D721Med (cell line): ENCODE measurements around the gene GARIN5B.

Experiments
- DNase-seq: peaks from one replicate; pipeline ENCODE4 v3.0.0; 2011; ENCODE audit warnings: low spot score; ENCODE audit not compliant: insufficient read length
- FAIRE-seq: peaks from 2 replicates; lab custom pipeline; 2011; peaks lifted over from hg19 to GRCh38; lab: Jason Lieb, UNC
- TF ChIP-seq, protein P1 (sequence below): IDR thresholded peaks from 2 replicates; pipeline ENCODE4 v1.5.1; 2012; ENCODE audit warnings: mild to moderate bottlenecking, control low read depth; ENCODE audit not compliant: insufficient read depth; ENCODE audit errors: missing control alignments

The GARIN5B gene

GRCh38 chr19:55373306-55373992 is 10.4 kb upstream of the GARIN5B start:
- TF ChIP-seq, protein P1, sequence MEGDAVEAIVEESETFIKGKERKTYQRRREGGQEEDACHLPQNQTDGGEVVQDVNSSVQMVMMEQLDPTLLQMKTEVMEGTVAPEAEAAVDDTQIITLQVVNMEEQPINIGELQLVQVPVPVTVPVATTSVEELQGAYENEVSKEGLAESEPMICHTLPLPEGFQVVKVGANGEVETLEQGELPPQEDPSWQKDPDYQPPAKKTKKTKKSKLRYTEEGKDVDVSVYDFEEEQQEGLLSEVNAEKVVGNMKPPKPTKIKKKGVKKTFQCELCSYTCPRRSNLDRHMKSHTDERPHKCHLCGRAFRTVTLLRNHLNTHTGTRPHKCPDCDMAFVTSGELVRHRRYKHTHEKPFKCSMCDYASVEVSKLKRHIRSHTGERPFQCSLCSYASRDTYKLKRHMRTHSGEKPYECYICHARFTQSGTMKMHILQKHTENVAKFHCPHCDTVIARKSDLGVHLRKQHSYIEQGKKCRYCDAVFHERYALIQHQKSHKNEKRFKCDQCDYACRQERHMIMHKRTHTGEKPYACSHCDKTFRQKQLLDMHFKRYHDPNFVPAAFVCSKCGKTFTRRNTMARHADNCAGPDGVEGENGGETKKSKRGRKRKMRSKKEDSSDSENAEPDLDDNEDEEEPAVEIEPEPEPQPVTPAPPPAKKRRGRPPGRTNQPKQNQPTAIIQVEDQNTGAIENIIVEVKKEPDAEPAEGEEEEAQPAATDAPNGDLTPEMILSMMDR = no peak
- FAIRE-seq (no peak), DNase-seq (no peak)

DNA sequence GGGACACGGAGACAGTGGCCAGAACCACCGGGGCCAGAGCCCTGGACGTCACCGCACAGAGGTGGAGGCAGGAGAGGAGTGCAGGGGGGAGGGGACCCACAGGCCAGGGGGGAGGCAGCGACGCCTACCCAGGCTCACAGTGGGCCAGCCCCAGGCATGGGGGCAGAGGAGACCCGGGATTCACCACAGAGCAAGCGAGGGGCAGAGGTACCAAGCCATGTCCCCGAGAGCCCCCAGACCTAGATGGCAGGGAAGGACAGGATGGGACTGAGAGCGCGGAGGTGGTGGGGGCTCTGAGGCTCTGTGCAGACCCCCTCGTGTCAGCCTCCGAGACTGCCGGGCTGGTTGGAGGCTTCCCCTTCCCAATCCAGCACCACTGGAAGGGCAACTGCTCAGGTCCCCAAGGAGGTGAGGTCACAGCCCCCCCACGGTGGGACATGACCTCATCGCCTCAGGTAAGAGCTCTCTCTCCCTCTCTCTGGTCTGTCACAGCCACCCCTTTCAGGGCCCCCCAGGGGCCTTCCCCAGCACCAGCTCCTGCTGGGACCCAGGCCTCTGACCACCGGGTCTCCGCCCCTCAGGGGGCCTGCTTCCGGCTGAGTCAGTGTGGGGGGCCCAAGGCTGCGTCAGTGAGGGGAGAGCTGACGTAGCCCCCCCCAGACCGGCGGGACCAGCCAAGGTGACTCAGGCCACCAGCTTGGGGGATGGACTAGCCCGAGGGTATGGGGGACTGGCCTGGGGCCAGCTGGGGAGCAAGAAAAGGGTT is 9.4 kb upstream of the GARIN5B start:
- FAIRE-seq (no peak), DNase-seq (no peak)
- TF ChIP-seq, protein P1 = no peak

DNA sequence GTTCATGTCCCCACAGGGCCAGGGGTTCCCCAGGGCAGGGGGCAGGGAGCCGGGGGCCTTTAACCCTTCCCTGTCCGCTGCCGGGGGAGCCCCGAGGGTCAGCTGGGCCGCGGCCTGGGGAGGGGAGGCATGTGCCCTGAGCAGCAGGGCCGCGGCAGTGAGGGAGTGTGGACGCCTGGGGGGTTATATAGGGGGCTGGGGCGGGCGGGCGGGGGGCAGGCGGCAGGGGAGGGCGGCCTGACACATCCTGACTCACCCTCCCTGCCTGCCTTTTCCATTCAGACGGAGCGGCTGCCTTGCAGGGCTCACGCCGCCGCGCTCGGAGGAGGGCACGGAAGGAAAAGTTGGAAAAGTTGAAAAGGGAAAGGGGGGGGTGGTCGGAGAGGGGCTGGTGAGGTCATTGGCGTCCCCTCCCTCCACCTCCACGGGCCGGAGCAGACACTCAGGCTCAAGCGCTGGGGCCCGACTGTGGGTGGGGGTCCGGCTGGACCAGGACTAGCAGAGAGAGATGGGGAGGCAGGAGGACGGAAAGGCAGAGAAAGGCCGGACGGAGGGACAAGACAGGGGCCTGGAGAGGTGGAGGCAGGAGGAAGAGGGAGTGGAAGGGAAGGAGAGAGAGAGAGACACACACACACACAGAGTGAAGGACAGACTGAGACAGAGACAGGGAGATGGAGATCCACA is 7.4 kb upstream of the GARIN5B start, which contains the start of gene IL11:
IL11 (minus strand) TSS at position 159 of the 684 bp plus-strand sequence; CDS start at position 6, 153 bp downstream.
- TF ChIP-seq, protein P1 = no peak
- no peak for FAIRE-seq
- DNase-seq = no peak

DNA sequence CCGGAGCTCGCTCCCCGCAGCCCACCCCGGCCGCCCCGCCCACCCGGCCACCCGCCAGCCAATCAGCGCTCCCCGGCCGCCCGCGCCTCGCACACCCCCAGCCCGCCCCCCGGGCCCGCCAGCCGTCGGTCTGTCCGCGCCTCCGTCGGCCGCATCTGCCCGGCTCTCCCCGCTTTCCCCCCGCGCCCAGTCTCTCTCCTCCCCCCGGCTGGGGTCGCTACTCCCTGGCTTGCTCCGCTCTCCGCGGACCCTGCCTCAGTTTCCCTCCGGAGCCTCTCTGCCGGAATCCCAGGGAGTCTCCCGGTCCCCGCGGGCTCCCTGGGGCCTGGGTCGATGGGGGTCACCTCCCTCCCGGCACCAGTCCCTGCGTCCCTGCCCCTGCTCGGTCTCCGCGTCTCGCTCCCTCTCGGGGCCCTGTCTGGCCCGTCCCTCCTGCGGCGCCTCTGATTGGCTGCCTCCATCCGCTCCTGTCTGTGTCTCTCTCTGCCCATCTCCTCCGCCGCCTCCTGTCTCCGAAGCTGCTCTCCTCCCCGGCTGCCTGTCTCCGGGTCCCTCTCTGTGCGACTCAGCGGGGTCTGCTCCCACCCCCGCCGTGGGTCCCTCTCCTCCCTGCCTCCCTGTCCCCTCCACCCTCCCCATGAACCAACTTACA is 6.7 kb upstream of the GARIN5B start:
- FAIRE-seq (no peak), DNase-seq (peak; percentile 93)

DNA sequence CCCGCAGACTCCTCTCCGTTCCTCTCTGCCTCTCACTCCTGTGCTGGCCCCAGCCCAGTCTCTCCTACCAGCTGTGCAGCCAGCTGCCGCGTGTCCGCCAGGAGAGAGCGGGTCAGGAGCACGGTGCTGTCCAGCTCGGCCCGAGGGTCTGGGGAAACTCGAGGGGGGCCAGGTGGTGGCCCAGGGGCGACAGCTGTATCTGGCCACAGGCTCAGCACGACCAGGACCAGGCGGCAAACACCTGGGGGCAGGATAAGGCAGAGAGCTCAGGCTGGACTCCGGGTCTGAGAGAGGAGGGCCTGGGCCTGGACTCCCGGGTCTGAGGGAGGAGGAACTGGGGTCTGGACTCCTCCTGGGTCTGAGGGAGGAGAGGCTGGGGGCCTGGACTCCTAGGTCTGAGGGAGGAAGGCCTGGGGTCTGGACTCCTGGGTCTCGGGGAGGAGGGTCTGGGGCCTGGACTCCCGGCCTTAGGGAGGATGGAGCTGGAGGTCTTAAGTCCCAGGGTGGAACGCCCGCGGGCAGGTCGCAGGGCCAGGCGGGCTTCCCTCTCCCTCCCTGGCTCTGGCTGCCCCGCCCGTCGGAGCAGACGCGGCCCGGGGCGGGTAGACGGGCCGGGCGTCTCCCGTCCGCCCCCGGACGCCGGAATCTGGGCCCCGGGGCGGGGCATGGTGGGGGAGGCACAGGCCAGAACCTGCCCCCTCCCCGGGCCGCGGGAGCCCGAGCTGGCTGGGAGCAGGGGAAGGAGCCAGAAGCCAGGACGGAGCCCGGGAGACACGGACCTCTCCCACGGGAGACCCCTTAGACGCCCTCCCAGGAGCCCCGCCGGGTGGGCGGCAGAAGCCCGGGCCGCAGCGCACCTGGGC is 5.9 kb upstream of the GARIN5B start:
- DNase-seq (no peak), FAIRE-seq (no peak)
- TF ChIP-seq, protein P1 = no peak

More for the DNA sequence above, 6.7 kb upstream of the GARIN5B start:
- TF ChIP-seq, protein P1 = no peak

DNA sequence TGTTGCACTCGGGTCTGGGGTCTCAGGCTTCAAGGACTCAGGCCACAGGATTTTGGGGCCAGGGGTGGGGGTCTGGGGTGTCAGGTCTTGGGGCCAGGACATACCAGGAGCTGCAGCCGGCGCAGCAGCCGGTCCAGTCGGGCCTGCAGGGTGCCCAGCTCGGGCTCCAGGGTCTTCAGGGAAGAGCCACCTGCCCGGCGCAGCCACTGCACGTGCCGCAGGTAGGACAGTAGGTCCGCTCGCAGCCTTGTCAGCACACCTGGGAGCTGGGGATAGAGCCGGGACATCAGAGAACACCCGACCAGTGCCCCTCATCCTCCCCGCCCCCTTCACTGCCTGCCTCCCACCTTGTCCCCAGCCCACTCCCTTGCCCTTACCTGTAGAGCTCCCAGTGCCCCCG is 5.0 kb upstream of the GARIN5B start:
- FAIRE-seq = no peak

More for the DNA sequence above, 5.0 kb upstream of the GARIN5B start:
- DNase-seq = no peak
- TF ChIP-seq, protein P1 = no peak
